Measurements from ENCODE around the gene FARSA. TPM values are rescaled to one million over a fixed set of nuclear protein-coding genes. Genes with fewer than 3 reads are reported as not detected.

Gene FARSA
- polyA plus RNA-seq, 1 donor (not counting 4 experiments of a cell fraction or from before 2014, with no cell fraction given), result 30.9 TPM

DNA sequence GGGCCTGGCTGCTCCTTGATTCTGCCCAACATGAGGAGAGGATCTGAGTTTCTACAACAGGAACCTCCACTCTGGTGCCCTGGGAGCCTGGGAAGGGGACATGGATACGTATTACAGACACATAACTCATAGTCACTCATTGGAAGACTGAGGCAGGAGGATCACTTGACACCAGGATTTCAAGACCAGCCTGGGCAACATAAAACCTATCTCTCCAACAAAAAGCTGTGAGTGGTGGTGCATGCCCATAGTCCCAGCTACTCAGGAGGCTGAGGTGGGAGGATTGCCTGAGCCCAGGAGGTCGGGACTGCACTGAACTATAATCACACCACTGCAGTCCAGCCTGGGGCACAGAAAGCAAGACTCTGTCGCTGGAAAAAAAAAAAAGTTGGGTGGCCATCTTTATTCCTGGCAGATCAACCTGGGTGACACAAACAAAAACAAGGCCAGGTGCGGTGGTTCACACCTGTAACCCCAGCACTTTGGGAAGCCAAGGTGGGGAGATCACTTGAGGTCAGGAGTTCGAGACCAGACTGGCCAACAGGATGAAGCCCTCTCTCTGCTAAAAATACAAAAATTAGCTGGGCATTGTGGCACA lies 45.4 kb downstream of the FARSA start:
- Histone ChIP-seq H3K27me3 (ENCODE audit: control insufficient read depth, extremely low read depth, insufficient read depth, low read length) (no peaks in the 10 kb centered on the region), H3K27ac (ENCODE audit: control insufficient read depth, insufficient read depth, low read length) (no peak overlapping the region), H3K4me3 (ENCODE audit: control insufficient read depth in 2 of 3, extremely low read depth in 1 of 3, insufficient read depth in 2 of 3, low read depth in 1 of 3, low read length in 3 of 3) (no peak overlapping the region), H2AFZ (ENCODE audit: control insufficient read depth, low read length) (no peak overlapping the region), H3K79me2 (ENCODE audit: control insufficient read depth, insufficient read depth, low read length) (peaks cover 10% of the 10 kb centered on the region), H3K4me1 (ENCODE audit: control insufficient read depth, extremely low read depth, insufficient read depth, low read length) (peaks cover 10% of the 10 kb centered on the region), H3K4me2 (ENCODE audit: control insufficient read depth, extremely low read depth, insufficient read depth, low read depth, low read length) (no peak overlapping the region), H3K36me3 (ENCODE audit: control insufficient read depth in 2 of 2, extremely low read depth in 1 of 2, insufficient read depth in 2 of 2, low read length in 2 of 2) (peaks cover 0 to under 1% of the 10 kb centered on the region in 2 experiments), H3K9ac (ENCODE audit: control insufficient read depth, extremely low read depth, insufficient read depth, low read length) (no peak overlapping the region), H4K20me1 (ENCODE audit: control insufficient read depth, extremely low read depth, insufficient read depth, low read length) (no peaks in the 10 kb centered on the region), H3K9me1 (ENCODE audit: control insufficient read depth, extremely low read depth, insufficient read depth, low read length) (no peaks in the 10 kb centered on the region), H3K9me3 (ENCODE audit: control insufficient read depth, low read depth, low read length) (peaks cover 10% of the 10 kb centered on the region)
- FAIRE-seq (no peak), DNase-seq (ENCODE audit: low read depth, low spot score) (no peak)
- dilution Hi-C loops (cut with MboI; ENCODE audit: extremely low pct_ligation_motif_present, low sequenced_read_pairs), result no loop called here
- TF ChIP-seq EZH2 (IDR thresholded peaks at IDR 0.05; ENCODE audit: low read length), result no peak
- TF ChIP-seq, protein P1, sequence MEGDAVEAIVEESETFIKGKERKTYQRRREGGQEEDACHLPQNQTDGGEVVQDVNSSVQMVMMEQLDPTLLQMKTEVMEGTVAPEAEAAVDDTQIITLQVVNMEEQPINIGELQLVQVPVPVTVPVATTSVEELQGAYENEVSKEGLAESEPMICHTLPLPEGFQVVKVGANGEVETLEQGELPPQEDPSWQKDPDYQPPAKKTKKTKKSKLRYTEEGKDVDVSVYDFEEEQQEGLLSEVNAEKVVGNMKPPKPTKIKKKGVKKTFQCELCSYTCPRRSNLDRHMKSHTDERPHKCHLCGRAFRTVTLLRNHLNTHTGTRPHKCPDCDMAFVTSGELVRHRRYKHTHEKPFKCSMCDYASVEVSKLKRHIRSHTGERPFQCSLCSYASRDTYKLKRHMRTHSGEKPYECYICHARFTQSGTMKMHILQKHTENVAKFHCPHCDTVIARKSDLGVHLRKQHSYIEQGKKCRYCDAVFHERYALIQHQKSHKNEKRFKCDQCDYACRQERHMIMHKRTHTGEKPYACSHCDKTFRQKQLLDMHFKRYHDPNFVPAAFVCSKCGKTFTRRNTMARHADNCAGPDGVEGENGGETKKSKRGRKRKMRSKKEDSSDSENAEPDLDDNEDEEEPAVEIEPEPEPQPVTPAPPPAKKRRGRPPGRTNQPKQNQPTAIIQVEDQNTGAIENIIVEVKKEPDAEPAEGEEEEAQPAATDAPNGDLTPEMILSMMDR (optimal IDR thresholded peaks at IDR 0.05 in 1 of 3, IDR thresholded peaks at IDR 0.05 in 1 of 3, conservative IDR thresholded peaks at IDR 0.05 in 1 of 3; ENCODE audit: extremely low read depth in 1 of 3, insufficient read depth in 2 of 3, low read length in 3 of 3), result no peak

DNA sequence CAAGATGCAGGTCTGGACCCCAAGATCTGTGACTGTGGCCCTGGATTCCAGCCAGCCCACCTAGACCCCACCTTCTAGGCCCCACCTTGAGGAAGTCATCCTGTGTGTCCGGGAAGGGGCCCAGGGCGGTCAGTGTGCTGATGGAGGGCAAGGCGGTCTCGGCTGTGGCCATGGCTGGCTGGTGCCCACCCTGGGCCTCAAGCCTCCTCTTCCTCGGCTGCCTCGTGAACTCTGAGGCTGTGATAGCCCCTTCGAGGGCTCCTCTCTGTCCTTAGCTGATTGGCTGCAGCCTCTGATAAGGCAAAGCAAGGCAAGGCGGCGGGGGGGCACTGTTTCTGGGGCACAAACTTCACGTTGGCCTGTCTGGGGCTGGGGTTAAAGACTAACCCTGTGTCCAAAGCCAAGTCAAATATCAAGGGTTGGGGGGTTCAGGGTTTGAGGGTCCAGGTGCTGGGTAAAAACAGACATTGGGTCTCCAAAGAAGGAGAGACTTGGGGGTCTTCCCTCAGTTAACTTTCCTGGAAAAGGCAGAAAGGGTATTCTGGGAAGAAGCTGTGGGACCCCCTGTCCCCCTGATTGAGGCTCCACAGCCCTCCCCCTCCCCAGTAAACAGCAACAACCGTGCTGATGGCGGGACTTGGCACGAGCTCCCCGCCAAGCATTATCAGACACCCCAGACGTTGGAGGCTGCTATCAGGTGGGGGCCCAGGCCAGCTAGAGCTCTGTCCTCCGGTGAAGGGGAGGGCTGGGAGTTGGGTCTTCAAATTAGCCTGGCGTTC lies 46.4 kb downstream of the FARSA start, which contains the start of gene KLF1:
Gene KLF1 (minus strand): TSS at position 233 of the 779 bp plus-strand sequence. CDS start 61 bp downstream, at position 172.
- peaks cover 9% of the 10 kb centered on the region for H3K4me1 ChIP-seq (ENCODE audit: control insufficient read depth, extremely low read depth, insufficient read depth, low read length)

More for the DNA sequence above, 46.4 kb downstream of the FARSA start, which contains the start of gene KLF1:
- DNase-seq (ENCODE audit: low read depth, low spot score), result no peak
- Histone ChIP-seq H3K9ac (ENCODE audit: control insufficient read depth, extremely low read depth, insufficient read depth, low read length) (no peak within 1 kb of the TSS), H3K27ac (ENCODE audit: control insufficient read depth, insufficient read depth, low read length) (no peak within 1 kb of the TSS), H3K4me3 (ENCODE audit: control insufficient read depth in 2 of 3, extremely low read depth in 1 of 3, insufficient read depth in 2 of 3, low read depth in 1 of 3, low read length in 3 of 3) (peak within 1 kb of the TSS in 2 of 3 experiments; percentile 39 to 56), H4K20me1 (ENCODE audit: control insufficient read depth, extremely low read depth, insufficient read depth, low read length) (no peaks in the 10 kb centered on the region), H3K27me3 (ENCODE audit: control insufficient read depth, extremely low read depth, insufficient read depth, low read length) (no peaks in the 10 kb centered on the region), H3K36me3 (ENCODE audit: control insufficient read depth in 2 of 2, extremely low read depth in 1 of 2, insufficient read depth in 2 of 2, low read length in 2 of 2) (no peaks in the 10 kb centered on the region), H3K4me2 (ENCODE audit: control insufficient read depth, extremely low read depth, insufficient read depth, low read depth, low read length) (peak within 1 kb of the TSS; percentile 64), H3K9me1 (ENCODE audit: control insufficient read depth, extremely low read depth, insufficient read depth, low read length) (no peaks in the 10 kb centered on the region), H3K79me2 (ENCODE audit: control insufficient read depth, insufficient read depth, low read length) (peaks cover 10% of the 10 kb centered on the region), H2AFZ (ENCODE audit: control insufficient read depth, low read length) (no peak within 1 kb of the TSS), H3K9me3 (ENCODE audit: control insufficient read depth, low read depth, low read length) (peaks cover 10% of the 10 kb centered on the region)
- dilution Hi-C loops (cut with MboI; ENCODE audit: extremely low pct_ligation_motif_present, low sequenced_read_pairs), result no loop called here
- TF ChIP-seq, protein P1 (optimal IDR thresholded peaks at IDR 0.05 in 1 of 3, IDR thresholded peaks at IDR 0.05 in 1 of 3, conservative IDR thresholded peaks at IDR 0.05 in 1 of 3; ENCODE audit: extremely low read depth in 1 of 3, insufficient read depth in 2 of 3, low read length in 3 of 3), result no peak
- no peak for TF ChIP-seq EZH2 (IDR thresholded peaks at IDR 0.05; ENCODE audit: low read length)
- FAIRE-seq, result no peak
